ENCODE measurements around the gene PHTF2.
A peak's percentile ranks its signal among the peaks of the same experiment; 100 is the strongest.

The PHTF2 gene

GRCh38 chr7:77798394-77799077, at the start of gene PHTF2, which contains the start of gene TMEM60:
TSS of gene PHTF2 (plus strand) at chr7:77798773.
TSS of gene TMEM60 (minus strand) at chr7:77798434. CDS start at chr7:77794373, 4,061 bp downstream.
- H3K27ac ChIP-seq = peak within 1 kb of the TSS; percentile 83 to 95 (median 89)
- H3K36me3 ChIP-seq = peaks cover 6 to 28% (median 18%) of the 10 kb centered on the region in 11 experiments; a peak in 18 of 22 replicates
- no peak for TF ChIP-seq Cebpa-rat (IDR thresholded peaks at IDR 0.05)
- peak within 1 kb of the TSS; percentile 76 to 93 (median 89) for H3K4me3 ChIP-seq
- peaks cover 4 to 40% (median 23%) of the 10 kb centered on the region in 11 experiments; a peak in 18 of 22 replicates for H4K20me1 ChIP-seq
- peaks cover 35 to 76% (median 44%) of the 10 kb centered on the region in 10 experiments for H3K4me1 ChIP-seq
- H3K4me2 ChIP-seq = peak within 1 kb of the TSS; percentile 85 to 98 (median 93)
- peak within 1 kb of the TSS; percentile 85 to 96 (median 93) for H3K9ac ChIP-seq
- no peaks in the 10 kb centered on the region for H3K27me3 ChIP-seq
- no peaks in the 10 kb centered on the region for H3K9me3 ChIP-seq (replicated peaks in 1 of 11)

- peaks cover 9 to 27% (median 24%) of the 10 kb centered on the region in 10 experiments; a peak in 17 of 20 replicates for H3K4me1 ChIP-seq
- peaks cover 27 to 76% (median 51%) of the 10 kb centered on the region in 11 experiments for H3K36me3 ChIP-seq
- no peaks in the 10 kb centered on the region for H3K27me3 ChIP-seq
- H3K9ac ChIP-seq = peak overlapping the region in 9 of 11 experiments; percentile 18 to 73 (median 67); a peak in 16 of 22 replicates
- peaks cover 0 to 45% (median 5%) of the 10 kb centered on the region in 11 experiments; a peak in 6 of 22 replicates for H4K20me1 ChIP-seq
- peak overlapping the region; percentile 10 to 92 (median 82); a peak in 21 of 22 replicates for H3K27ac ChIP-seq
- H3K4me2 ChIP-seq = peak overlapping the region in 10 of 11 experiments; percentile 11 to 74 (median 57); a peak in 21 of 22 replicates
- TF ChIP-seq Cebpa-rat (IDR thresholded peaks at IDR 0.05) = peak; percentile 7 to 91 (median 72); a peak in 16 of 22 replicates
- no peaks in the 10 kb centered on the region for H3K9me3 ChIP-seq (replicated peaks in 1 of 11)
- H3K4me3 ChIP-seq = no peak overlapping the region
These were observed 46.6 kb upstream of the PHTF2 start for GRCh38 chr7:77752016-77752415.

GRCh38 chr7:77753173-77753572, 45.4 kb upstream of the PHTF2 start:
- Histone ChIP-seq H3K9ac (peak overlapping the region in 5 of 11 experiments; percentile 65 to 73 (median 72); a peak in 6 of 22 replicates), H3K36me3 (peaks cover 27 to 72% (median 51%) of the 10 kb centered on the region in 11 experiments), H3K4me2 (peak overlapping the region in 7 of 11 experiments; percentile 0 to 74 (median 61); a peak in 10 of 22 replicates)

DNA sequence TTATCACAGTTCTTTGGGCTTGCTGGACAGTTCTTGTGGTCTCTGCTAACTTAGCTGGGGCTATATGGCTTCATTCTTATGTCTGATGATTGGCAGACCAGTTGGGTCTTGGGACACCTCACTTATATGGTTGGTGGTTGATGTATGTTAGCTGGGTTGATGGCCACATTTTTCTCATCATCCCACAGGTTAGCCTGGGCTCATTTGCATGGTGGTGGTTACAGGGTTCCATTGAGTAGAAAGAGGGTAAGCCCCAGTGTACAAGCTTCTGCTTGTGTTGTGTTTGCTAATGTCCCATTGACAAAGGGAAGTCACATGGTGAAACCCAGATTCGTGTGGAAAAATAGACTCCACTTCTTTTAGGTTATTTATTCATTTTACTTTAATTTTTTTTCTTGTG, 41.0 kb upstream of the PHTF2 start:
- H3K36me3 ChIP-seq = peaks cover 0 to 39% (median 20%) of the 10 kb centered on the region in 11 experiments; a peak in 17 of 22 replicates
- H3K4me3 ChIP-seq = no peak overlapping the region
- H3K4me2 ChIP-seq = peak overlapping the region in 2 of 11 experiments; percentile 11 to 30; a peak in 2 of 22 replicates
- peak overlapping the region in 7 of 11 experiments; percentile 15 to 52 (median 25); a peak in 10 of 22 replicates for H3K27ac ChIP-seq
- no peaks in the 10 kb centered on the region for H3K27me3 ChIP-seq
- peaks cover 5 to 73% (median 27%) of the 10 kb centered on the region in 11 experiments; a peak in 16 of 22 replicates for H4K20me1 ChIP-seq
- TF ChIP-seq Cebpa-rat (IDR thresholded peaks at IDR 0.05) = no peak
- H3K4me1 ChIP-seq = peaks cover 21 to 36% (median 28%) of the 10 kb centered on the region in 10 experiments
- H3K9ac ChIP-seq = no peak overlapping the region
- no peaks in the 10 kb centered on the region for H3K9me3 ChIP-seq (replicated peaks in 1 of 11)

More at GRCh38 chr7:77753173-77753572, 45.4 kb upstream of the PHTF2 start:
- peaks cover 9 to 32% (median 24%) of the 10 kb centered on the region in 10 experiments; a peak in 17 of 20 replicates for H3K4me1 ChIP-seq
- no peaks in the 10 kb centered on the region for H3K27me3 ChIP-seq
- no peak overlapping the region for H3K4me3 ChIP-seq
- H3K9me3 ChIP-seq (replicated peaks in 1 of 11) = no peaks in the 10 kb centered on the region
- peaks cover 0 to 50% (median 10%) of the 10 kb centered on the region in 11 experiments; a peak in 9 of 22 replicates for H4K20me1 ChIP-seq
- H3K27ac ChIP-seq = peak overlapping the region; percentile 10 to 92 (median 82); a peak in 21 of 22 replicates
- TF ChIP-seq Cebpa-rat (IDR thresholded peaks at IDR 0.05) = no peak

DNA sequence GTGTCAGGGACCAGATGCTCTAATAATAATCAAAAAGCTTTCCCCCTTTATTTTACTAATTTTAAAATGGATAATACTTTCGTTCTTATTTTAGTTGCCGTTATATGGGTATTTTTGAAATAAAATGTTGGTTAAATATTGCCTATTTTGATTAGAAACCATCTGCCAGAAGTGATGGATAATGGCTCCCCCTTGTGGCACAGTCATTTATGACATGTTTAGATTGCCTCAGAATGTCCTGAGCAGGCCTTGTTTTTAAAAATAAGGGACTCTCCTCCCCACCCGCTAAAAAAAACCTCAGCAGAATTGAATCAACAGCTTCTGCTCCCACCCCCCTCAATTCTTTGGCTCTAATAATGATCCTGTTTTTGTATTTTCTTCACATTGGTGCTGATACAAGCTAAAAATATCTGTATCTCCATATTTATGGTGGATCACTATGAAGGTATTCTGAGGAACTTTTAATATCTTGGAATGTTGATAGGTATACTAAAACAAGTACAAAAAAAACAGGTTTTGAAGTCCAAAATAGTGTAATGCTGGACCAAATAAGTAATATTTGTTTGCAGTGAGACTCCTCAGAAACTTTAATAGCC, 39.2 kb upstream of the PHTF2 start:
- H4K20me1 ChIP-seq = peaks cover 5 to 75% (median 35%) of the 10 kb centered on the region in 11 experiments; a peak in 16 of 22 replicates
- H3K4me2 ChIP-seq = peak overlapping the region in 4 of 11 experiments; percentile 8 to 71 (median 42); a peak in 3 of 22 replicates
- no peak for TF ChIP-seq Cebpa-rat (IDR thresholded peaks at IDR 0.05)
- H3K36me3 ChIP-seq = peaks cover 0 to 34% (median 13%) of the 10 kb centered on the region in 11 experiments; a peak in 13 of 22 replicates
- no peaks in the 10 kb centered on the region for H3K27me3 ChIP-seq
- H3K9ac ChIP-seq = peak overlapping the region in 1 of 11 experiments; percentile 42; a peak in 3 of 22 replicates
- no peak overlapping the region for H3K4me3 ChIP-seq
- peak overlapping the region in 7 of 11 experiments; percentile 2 to 71 (median 55); a peak in 11 of 22 replicates for H3K27ac ChIP-seq
- H3K4me1 ChIP-seq = peaks cover 19 to 28% (median 21%) of the 10 kb centered on the region in 10 experiments
- H3K9me3 ChIP-seq (replicated peaks in 1 of 11) = no peaks in the 10 kb centered on the region

DNA sequence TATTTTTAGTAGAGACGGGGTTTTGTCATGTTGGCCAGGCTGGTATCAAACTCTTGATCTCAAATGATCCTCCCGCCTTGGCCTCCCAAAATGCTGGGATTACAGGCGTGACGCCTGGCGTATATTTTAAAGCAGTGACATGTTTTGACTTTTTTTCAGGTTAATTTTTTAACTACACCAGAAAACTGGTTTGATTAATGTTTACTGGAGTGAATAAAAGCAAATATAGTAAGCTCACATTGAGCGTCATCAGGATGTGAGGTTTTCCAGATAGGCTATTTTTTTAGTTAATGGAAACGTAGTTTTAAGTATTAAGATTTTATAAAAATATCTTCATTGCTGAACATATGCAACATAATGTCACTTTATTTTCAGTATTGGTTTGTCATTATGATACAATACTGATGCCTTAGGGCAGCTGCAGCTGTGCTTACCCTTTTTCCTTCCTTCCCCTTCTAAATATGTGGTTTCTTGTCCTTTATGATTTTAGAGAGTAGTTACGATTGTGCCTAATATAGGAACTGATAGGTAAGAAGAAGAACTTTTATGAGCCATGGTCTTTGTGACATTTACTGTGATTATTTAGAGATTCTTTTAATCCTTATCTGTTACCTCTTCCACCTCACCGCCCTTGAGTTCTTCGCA, 37.6 kb upstream of the PHTF2 start:
- no peak for TF ChIP-seq Cebpa-rat (IDR thresholded peaks at IDR 0.05)
- H3K4me1 ChIP-seq = peaks cover 19 to 43% (median 22%) of the 10 kb centered on the region in 10 experiments
- H4K20me1 ChIP-seq = peaks cover 5 to 86% (median 35%) of the 10 kb centered on the region in 11 experiments; a peak in 16 of 22 replicates

GRCh38 chr7:77765481-77765880, 33.1 kb upstream of the PHTF2 start:
- Histone ChIP-seq H4K20me1 (peaks cover 4 to 49% (median 18%) of the 10 kb centered on the region in 11 experiments; a peak in 15 of 22 replicates), H3K9me3 (replicated peaks in 1 of 11) (no peaks in the 10 kb centered on the region), H3K27me3 (no peaks in the 10 kb centered on the region), H3K4me3 (no peak overlapping the region), H3K36me3 (peaks cover 31 to 57% (median 43%) of the 10 kb centered on the region in 11 experiments), H3K27ac (peak overlapping the region in 3 of 11 experiments; percentile 25 to 36 (median 26); a peak in 3 of 22 replicates), H3K9ac (no peak overlapping the region), H3K4me2 (peak overlapping the region in 3 of 11 experiments; percentile 0 to 60 (median 33); a peak in 4 of 22 replicates), H3K4me1 (peaks cover 9 to 33% (median 10%) of the 10 kb centered on the region in 10 experiments)
- no peak for TF ChIP-seq Cebpa-rat (IDR thresholded peaks at IDR 0.05)

More for the DNA sequence above, 37.6 kb upstream of the PHTF2 start:
- H3K27ac ChIP-seq = peak overlapping the region in 8 of 11 experiments; percentile 53 to 71 (median 60); a peak in 16 of 22 replicates
- H3K9me3 ChIP-seq (replicated peaks in 1 of 11) = no peaks in the 10 kb centered on the region
- peak overlapping the region; percentile 35 to 79 (median 58) for H3K4me2 ChIP-seq
- H3K4me3 ChIP-seq = no peak overlapping the region
- H3K9ac ChIP-seq = peak overlapping the region in 8 of 11 experiments; percentile 3 to 46 (median 38); a peak in 9 of 22 replicates
- H3K36me3 ChIP-seq = peaks cover 0 to 32% (median 10%) of the 10 kb centered on the region in 11 experiments; a peak in 18 of 22 replicates
- no peaks in the 10 kb centered on the region for H3K27me3 ChIP-seq
